ENCODE data around the gene CTAGE8.
"Not testable (repeated sequence)": the region's sequence is repeated elsewhere in the genome, so short reads cannot be mapped to it uniquely, and the experiment has no call there.

Gene CTAGE8

DNA sequence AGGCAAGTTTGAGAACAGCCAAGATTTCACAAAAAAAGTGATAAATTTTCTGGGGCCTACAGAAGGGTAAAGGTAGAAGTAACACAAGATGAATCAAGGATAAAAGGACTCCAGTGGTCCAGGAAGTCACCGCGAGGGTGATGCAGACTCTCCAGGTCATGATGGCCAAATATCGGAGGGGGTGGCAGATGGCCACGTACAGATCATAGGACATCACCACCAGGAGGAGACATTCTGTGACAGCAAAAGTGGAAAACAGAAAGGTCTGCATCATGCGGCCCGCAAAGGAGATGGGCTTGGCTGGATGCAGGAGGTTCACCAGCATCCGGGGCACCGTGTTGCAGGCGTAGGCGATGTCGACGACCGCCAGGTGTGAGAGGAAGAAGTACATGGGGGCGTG, 10.0 kb downstream of the CTAGE8 start:
- not testable (repeated sequence) for H3K4me3 ChIP-seq (ENCODE audit: low read depth in 1 of 2, low read length in 2 of 2); H3K9me3 ChIP-seq (ENCODE audit: control insufficient read depth in 1 of 2, low read length in 2 of 2); H3K36me3 ChIP-seq (ENCODE audit: control insufficient read depth in 1 of 2, insufficient read depth in 2 of 2, low read length in 2 of 2); H3K27ac ChIP-seq (ENCODE audit: low read depth, low read length); H3K4me1 ChIP-seq (ENCODE audit: control insufficient read depth in 1 of 2, insufficient read depth in 2 of 2, low read length in 2 of 2); H3K9ac ChIP-seq (ENCODE audit: low read depth in 1 of 2, low read length in 2 of 2); H3K27me3 ChIP-seq (ENCODE audit: control insufficient read depth in 1 of 2, insufficient read depth in 2 of 2, low read length in 2 of 2)

DNA sequence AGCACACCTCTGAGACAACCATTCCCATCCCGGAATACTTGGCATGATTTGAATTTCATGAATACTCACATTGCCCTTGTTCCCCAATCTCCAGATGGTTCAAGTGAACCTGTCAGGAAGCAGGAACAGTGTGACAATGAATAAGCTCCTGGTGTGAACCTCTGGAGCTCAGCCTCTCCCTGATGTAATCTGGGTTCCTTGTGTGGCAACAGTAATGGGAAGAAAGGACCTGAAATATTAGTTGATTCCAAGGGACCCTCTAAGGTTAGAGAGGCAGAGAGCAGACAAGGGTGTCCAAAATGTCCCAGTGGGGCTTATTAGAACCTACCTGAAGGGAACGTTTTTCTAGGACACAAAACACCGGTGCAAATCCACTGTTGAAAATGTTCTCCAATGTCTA, 13.0 kb downstream of the CTAGE8 start:
- no peaks in the 10 kb centered on the region for H3K9me3 ChIP-seq (ENCODE audit: control insufficient read depth in 1 of 2, low read length in 2 of 2)
- H3K9ac ChIP-seq (ENCODE audit: low read depth in 1 of 2, low read length in 2 of 2) = no peak overlapping the region
- no peak overlapping the region for H3K4me3 ChIP-seq (ENCODE audit: low read depth in 1 of 2, low read length in 2 of 2)
- H3K27me3 ChIP-seq (ENCODE audit: control insufficient read depth in 1 of 2, insufficient read depth in 2 of 2, low read length in 2 of 2) = no peaks in the 10 kb centered on the region
- H3K4me1 ChIP-seq (ENCODE audit: control insufficient read depth in 1 of 2, insufficient read depth in 2 of 2, low read length in 2 of 2) = no peaks in the 10 kb centered on the region
- H3K27ac ChIP-seq (ENCODE audit: low read depth, low read length) = no peak overlapping the region
- H3K36me3 ChIP-seq (ENCODE audit: control insufficient read depth in 1 of 2, insufficient read depth in 2 of 2, low read length in 2 of 2) = no peaks in the 10 kb centered on the region

DNA sequence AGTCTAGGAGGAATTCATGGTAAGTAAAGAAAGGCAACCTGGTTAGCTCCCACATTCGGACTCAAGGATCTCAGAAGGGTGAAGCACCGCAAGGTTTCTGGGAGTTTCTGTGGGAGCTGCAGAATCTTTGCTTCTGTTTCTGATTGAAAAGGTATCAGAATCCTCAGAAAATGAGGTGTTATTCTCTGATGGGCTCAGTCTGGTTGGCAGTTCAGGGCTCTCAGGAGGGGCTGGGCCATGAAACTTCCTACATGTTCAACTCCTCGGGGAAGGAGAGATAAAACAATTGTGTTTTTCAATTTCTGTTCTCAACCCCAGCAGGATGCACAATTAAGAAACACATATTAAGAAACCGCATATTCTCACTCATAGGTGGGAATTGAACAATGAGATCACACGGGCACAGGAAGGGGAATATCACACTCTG, 13.6 kb downstream of the CTAGE8 start:
- Histone ChIP-seq H3K27me3 (ENCODE audit: control insufficient read depth in 1 of 2, insufficient read depth in 2 of 2, low read length in 2 of 2) (no peaks in the 10 kb centered on the region), H3K4me1 (ENCODE audit: control insufficient read depth in 1 of 2, insufficient read depth in 2 of 2, low read length in 2 of 2) (no peaks in the 10 kb centered on the region), H3K36me3 (ENCODE audit: control insufficient read depth in 1 of 2, insufficient read depth in 2 of 2, low read length in 2 of 2) (no peaks in the 10 kb centered on the region), H3K27ac (ENCODE audit: low read depth, low read length) (no peak overlapping the region), H3K9ac (ENCODE audit: low read depth in 1 of 2, low read length in 2 of 2) (no peak overlapping the region), H3K4me3 (ENCODE audit: low read depth in 1 of 2, low read length in 2 of 2) (no peak overlapping the region), H3K9me3 (ENCODE audit: control insufficient read depth in 1 of 2, low read length in 2 of 2) (no peaks in the 10 kb centered on the region)

DNA sequence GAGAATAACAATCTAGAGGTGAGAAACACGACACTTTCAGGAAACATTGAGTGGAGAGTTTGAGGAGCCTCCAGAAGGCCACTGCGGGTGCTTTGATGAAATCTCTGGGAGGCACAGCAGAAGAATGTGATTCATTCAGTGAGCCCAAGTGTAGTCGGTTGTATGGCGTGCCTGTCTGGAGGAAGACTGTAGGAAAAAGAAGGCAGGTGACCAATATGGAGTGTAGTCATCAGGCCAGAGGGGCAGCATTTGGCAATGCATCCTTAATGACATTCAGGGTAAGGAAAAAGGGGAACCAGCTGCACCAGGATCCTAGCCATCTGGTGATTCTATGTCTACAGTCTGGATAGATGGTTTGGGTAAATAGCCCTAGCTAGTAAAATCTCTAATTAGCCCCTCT, 16.8 kb downstream of the CTAGE8 start:
- not testable (repeated sequence) for H3K4me1 ChIP-seq (ENCODE audit: control insufficient read depth in 1 of 2, insufficient read depth in 2 of 2, low read length in 2 of 2); H3K27ac ChIP-seq (ENCODE audit: low read depth, low read length); H3K9ac ChIP-seq (ENCODE audit: low read depth in 1 of 2, low read length in 2 of 2); H3K9me3 ChIP-seq (ENCODE audit: control insufficient read depth in 1 of 2, low read length in 2 of 2); H3K36me3 ChIP-seq (ENCODE audit: control insufficient read depth in 1 of 2, insufficient read depth in 2 of 2, low read length in 2 of 2); H3K4me3 ChIP-seq (ENCODE audit: low read depth in 1 of 2, low read length in 2 of 2); H3K27me3 ChIP-seq (ENCODE audit: control insufficient read depth in 1 of 2, insufficient read depth in 2 of 2, low read length in 2 of 2)

DNA sequence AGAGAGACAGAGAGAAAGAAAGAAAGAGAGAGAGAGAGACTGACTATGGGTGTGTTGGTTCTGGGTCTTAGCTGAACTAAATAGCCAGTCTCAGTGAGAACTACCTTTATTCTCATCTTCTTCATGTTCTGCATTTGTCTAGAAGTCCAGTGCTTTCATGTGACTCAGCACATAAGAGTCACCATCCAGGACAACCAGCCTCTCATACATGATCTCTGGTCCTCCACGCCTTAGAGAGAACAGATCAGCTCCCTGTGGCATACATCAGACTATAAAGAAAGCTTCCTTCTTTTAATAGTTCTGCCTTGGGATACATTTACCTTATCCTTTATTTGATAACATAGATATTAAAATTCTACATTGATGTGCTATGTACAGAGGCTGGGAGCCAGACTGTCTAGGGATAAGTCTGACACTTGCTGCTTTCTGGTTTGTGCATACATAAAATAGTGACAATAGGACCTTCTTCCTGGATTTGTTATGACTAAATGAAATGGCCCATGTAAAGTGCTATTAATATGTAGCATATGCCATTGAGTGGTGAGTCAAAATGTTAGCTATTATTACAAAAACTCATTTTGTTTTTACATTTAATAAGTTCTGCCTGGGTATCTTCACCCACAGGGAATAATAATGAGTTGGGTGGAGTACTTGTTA, 21.3 kb downstream of the CTAGE8 start:
- not testable (repeated sequence) for H3K4me1 ChIP-seq (ENCODE audit: control insufficient read depth in 1 of 2, insufficient read depth in 2 of 2, low read length in 2 of 2); H3K27ac ChIP-seq (ENCODE audit: low read depth, low read length); H3K9me3 ChIP-seq (ENCODE audit: control insufficient read depth in 1 of 2, low read length in 2 of 2)

DNA sequence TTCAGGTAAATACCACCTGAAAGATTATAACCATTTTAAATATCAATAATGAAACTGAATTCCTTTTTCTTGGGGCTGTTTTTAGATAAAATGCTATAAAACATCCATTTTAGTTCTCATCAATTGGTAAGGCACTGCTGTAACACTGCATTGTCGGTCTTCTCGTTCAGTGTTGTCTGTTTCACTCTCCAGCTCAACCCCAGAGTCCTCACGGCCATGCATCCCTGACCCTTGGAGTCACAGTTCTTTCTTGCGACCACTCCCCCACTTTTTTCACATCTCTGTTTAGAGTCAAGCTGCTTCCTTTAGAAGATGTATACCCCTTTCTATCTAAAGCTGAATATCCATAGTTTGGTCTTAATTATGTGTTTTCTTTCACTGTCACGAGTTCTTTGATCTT, 22.1 kb downstream of the CTAGE8 start:
- not testable (repeated sequence) for H3K27me3 ChIP-seq (ENCODE audit: control insufficient read depth in 1 of 2, insufficient read depth in 2 of 2, low read length in 2 of 2); H3K27ac ChIP-seq (ENCODE audit: low read depth, low read length); H3K4me3 ChIP-seq (ENCODE audit: low read depth in 1 of 2, low read length in 2 of 2); H3K9ac ChIP-seq (ENCODE audit: low read depth in 1 of 2, low read length in 2 of 2); H3K4me1 ChIP-seq (ENCODE audit: control insufficient read depth in 1 of 2, insufficient read depth in 2 of 2, low read length in 2 of 2); H3K9me3 ChIP-seq (ENCODE audit: control insufficient read depth in 1 of 2, low read length in 2 of 2); H3K36me3 ChIP-seq (ENCODE audit: control insufficient read depth in 1 of 2, insufficient read depth in 2 of 2, low read length in 2 of 2)

More for the DNA sequence above, 21.3 kb downstream of the CTAGE8 start:
- H3K9ac ChIP-seq (ENCODE audit: low read depth in 1 of 2, low read length in 2 of 2); H3K36me3 ChIP-seq (ENCODE audit: control insufficient read depth in 1 of 2, insufficient read depth in 2 of 2, low read length in 2 of 2); H3K4me3 ChIP-seq (ENCODE audit: low read depth in 1 of 2, low read length in 2 of 2); H3K27me3 ChIP-seq (ENCODE audit: control insufficient read depth in 1 of 2, insufficient read depth in 2 of 2, low read length in 2 of 2): not testable (repeated sequence)

DNA sequence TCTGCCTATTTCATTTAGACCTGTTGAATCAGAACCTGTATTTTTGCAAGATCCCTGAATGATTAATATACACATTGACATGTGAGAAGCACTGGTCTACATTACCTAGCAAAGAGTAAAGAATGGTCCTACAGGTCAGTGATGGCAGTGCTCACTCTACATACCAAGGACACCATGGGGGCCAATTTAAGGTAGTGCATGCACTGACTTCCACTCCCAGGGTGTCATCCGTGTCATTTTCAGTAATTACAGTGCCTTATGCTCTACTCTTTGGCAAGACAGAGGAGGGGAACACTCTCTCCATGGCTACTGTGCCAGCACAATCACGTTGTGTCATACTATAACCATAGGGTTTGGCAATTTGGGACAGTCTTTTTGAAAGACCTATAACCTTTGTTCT, 23.7 kb downstream of the CTAGE8 start:
- H3K27me3 ChIP-seq (ENCODE audit: control insufficient read depth in 1 of 2, insufficient read depth in 2 of 2, low read length in 2 of 2) = not testable (repeated sequence)

DNA sequence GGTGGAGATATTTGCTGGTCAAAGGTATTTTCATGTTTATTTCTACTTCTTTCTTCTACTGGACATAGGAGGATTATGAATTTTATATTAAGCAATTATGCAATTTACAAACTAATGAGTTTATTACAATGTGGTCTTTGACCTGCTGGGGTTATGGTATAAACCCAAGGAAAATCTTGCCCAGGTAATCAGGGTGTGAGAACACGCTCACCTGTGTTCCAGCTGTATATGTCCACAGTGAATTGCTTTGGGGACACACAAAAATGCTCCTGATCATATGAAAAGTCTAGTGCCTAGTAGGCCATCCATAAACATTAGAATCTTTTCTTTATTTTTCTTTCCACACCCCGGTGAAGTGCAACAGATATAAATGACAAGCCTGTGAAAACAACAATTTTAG, 29.7 kb downstream of the CTAGE8 start, which contains the start of gene OR2A42:
Gene OR2A42, minus strand, starts transcription at position 241 of the 400 bp plus-strand sequence. CDS start 6,762 bp downstream, outside the sequence.
- not testable (repeated sequence) for H3K9ac ChIP-seq (ENCODE audit: low read depth in 1 of 2, low read length in 2 of 2); H3K36me3 ChIP-seq (ENCODE audit: control insufficient read depth in 1 of 2, insufficient read depth in 2 of 2, low read length in 2 of 2); H3K27ac ChIP-seq (ENCODE audit: low read depth, low read length); H3K4me1 ChIP-seq (ENCODE audit: control insufficient read depth in 1 of 2, insufficient read depth in 2 of 2, low read length in 2 of 2); H3K9me3 ChIP-seq (ENCODE audit: control insufficient read depth in 1 of 2, low read length in 2 of 2); H3K27me3 ChIP-seq (ENCODE audit: control insufficient read depth in 1 of 2, insufficient read depth in 2 of 2, low read length in 2 of 2); H3K4me3 ChIP-seq (ENCODE audit: low read depth in 1 of 2, low read length in 2 of 2)

More for the DNA sequence above, 23.7 kb downstream of the CTAGE8 start:
- H3K9me3 ChIP-seq (ENCODE audit: control insufficient read depth in 1 of 2, low read length in 2 of 2); H3K27ac ChIP-seq (ENCODE audit: low read depth, low read length); H3K36me3 ChIP-seq (ENCODE audit: control insufficient read depth in 1 of 2, insufficient read depth in 2 of 2, low read length in 2 of 2); H3K4me3 ChIP-seq (ENCODE audit: low read depth in 1 of 2, low read length in 2 of 2); H3K9ac ChIP-seq (ENCODE audit: low read depth in 1 of 2, low read length in 2 of 2); H3K4me1 ChIP-seq (ENCODE audit: control insufficient read depth in 1 of 2, insufficient read depth in 2 of 2, low read length in 2 of 2): not testable (repeated sequence)

DNA sequence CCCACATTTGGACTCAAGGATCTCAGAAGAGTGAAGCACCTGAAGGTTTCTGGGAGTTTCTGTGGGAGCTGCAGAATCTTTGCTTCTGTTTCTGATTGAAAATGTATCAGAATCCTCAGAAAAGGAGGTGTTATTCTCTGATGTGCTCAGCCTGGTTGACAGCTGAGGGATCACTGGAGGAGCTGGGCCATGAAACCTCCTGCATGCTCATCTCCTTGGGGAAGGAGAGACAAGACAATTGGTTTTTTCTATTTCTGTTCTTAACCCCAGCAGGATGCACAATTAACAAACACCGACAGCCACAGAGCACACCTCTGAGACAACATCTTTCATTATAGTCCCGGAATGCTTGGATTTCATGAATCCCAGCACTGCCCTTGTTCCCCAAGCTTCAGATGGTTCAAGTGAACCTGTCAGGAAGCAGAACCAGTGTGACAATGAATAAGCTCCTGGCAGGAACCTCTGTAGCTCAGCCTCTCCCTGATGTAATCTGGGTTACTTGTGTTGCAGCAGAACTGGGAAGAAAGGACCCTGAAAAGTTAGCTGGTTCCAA, 30.5 kb downstream of the CTAGE8 start:
- not testable (repeated sequence) for H3K27me3 ChIP-seq (ENCODE audit: control insufficient read depth in 1 of 2, insufficient read depth in 2 of 2, low read length in 2 of 2); H3K9me3 ChIP-seq (ENCODE audit: control insufficient read depth in 1 of 2, low read length in 2 of 2); H3K9ac ChIP-seq (ENCODE audit: low read depth in 1 of 2, low read length in 2 of 2); H3K4me3 ChIP-seq (ENCODE audit: low read depth in 1 of 2, low read length in 2 of 2); H3K36me3 ChIP-seq (ENCODE audit: control insufficient read depth in 1 of 2, insufficient read depth in 2 of 2, low read length in 2 of 2); H3K27ac ChIP-seq (ENCODE audit: low read depth, low read length); H3K4me1 ChIP-seq (ENCODE audit: control insufficient read depth in 1 of 2, insufficient read depth in 2 of 2, low read length in 2 of 2)

DNA sequence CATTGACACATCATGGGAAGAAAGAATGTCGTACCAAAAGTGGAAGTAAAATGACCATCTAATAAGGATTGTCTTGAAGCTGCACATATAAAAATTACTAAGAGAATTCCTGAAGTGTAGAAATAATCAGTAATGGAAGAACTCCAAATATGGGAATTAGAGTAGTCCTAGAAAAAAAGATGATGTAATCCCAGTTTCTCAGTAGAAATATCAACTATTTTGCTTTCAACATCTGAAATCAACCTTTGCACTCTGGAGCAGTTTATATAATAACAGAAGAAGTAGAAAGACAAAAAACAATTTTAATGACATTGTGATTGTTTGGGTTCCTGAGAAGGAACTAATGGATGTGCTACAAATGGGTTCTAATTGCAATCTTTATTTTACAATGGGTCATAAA, 36.0 kb downstream of the CTAGE8 start:
- H3K9me3 ChIP-seq (ENCODE audit: control insufficient read depth in 1 of 2, low read length in 2 of 2); H3K9ac ChIP-seq (ENCODE audit: low read depth in 1 of 2, low read length in 2 of 2); H3K36me3 ChIP-seq (ENCODE audit: control insufficient read depth in 1 of 2, insufficient read depth in 2 of 2, low read length in 2 of 2); H3K27me3 ChIP-seq (ENCODE audit: control insufficient read depth in 1 of 2, insufficient read depth in 2 of 2, low read length in 2 of 2); H3K4me3 ChIP-seq (ENCODE audit: low read depth in 1 of 2, low read length in 2 of 2); H3K27ac ChIP-seq (ENCODE audit: low read depth, low read length); H3K4me1 ChIP-seq (ENCODE audit: control insufficient read depth in 1 of 2, insufficient read depth in 2 of 2, low read length in 2 of 2): not testable (repeated sequence)

DNA sequence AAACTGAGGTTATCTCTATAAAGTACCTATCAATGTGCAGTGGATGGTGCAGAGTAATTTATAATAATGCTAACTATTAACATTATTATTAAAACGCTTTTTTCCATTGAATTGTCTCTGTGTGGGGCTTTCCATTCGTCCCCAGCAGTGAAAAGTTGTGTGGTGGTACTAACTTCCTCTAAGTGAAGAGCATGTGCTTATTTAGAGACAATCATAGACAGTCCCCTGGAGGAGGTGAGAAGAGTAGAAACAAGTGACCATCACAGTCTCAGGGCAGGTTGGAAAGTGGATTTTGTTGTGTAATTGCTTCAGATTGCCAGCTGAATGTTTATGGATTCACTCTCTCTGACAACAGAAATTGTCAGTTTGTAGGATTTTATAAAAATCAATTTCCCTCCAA, 38.1 kb downstream of the CTAGE8 start:
- H3K27me3 ChIP-seq (ENCODE audit: control insufficient read depth in 1 of 2, insufficient read depth in 2 of 2, low read length in 2 of 2) = not testable (repeated sequence)

More for the DNA sequence above, 38.1 kb downstream of the CTAGE8 start:
- not testable (repeated sequence) for H3K36me3 ChIP-seq (ENCODE audit: control insufficient read depth in 1 of 2, insufficient read depth in 2 of 2, low read length in 2 of 2); H3K4me3 ChIP-seq (ENCODE audit: low read depth in 1 of 2, low read length in 2 of 2); H3K27ac ChIP-seq (ENCODE audit: low read depth, low read length); H3K4me1 ChIP-seq (ENCODE audit: control insufficient read depth in 1 of 2, insufficient read depth in 2 of 2, low read length in 2 of 2); H3K9ac ChIP-seq (ENCODE audit: low read depth in 1 of 2, low read length in 2 of 2); H3K9me3 ChIP-seq (ENCODE audit: control insufficient read depth in 1 of 2, low read length in 2 of 2)
